Neural cell (in vitro differentiated cells): ENCODE measurements around the gene SPRR2E. TPM values are rescaled to one million over a fixed set of nuclear protein-coding genes. Genes with fewer than 3 reads are reported as not detected.
"Not testable (repeated sequence)": the region's sequence is repeated elsewhere in the genome, so short reads cannot be mapped to it uniquely, and the experiment has no call there.

Source experiments
- H2AFZ ChIP-seq: fragments of 200-600, 300-800 bp; sonication (generic), shearing (Covaris generic); 2 replicates; pipeline ENCODE4 v1.6.0; 2014; ENCODE audit warnings: low read depth, mild to moderate bottlenecking, antibody characterized with exemption, low read length, moderate library complexity
- H3F3A ChIP-seq: fragments of 200-600 bp; shearing (Covaris generic); 2 replicates; pipeline ENCODE4 v1.6.1; 2016; ENCODE audit warnings: mild to moderate bottlenecking, moderate library complexity, mixed read lengths, antibody characterized with exemption, low read length; ENCODE audit not compliant: insufficient read depth, poor library complexity, severe bottlenecking
- H3K27ac ChIP-seq: fragments of 200-600, 300-800 bp; sonication (generic), shearing (Covaris generic); 2 replicates; pipeline ENCODE4 v1.5.1; 2014; ENCODE audit warnings: mild to moderate bottlenecking, low read length, moderate library complexity
- H3K27me3 ChIP-seq: fragments of 300-800, 200-600 bp; sonication (generic), shearing (Covaris generic); 2 replicates; pipeline ENCODE4 v1.6.0; 2014; ENCODE audit warnings: mild to moderate bottlenecking, low read depth, low read length, moderate library complexity; ENCODE audit not compliant: insufficient read depth
- H3K36me3 ChIP-seq: fragments of 300-800, 200-600 bp; sonication (generic), shearing (Covaris generic); 2 replicates; pipeline ENCODE4 v1.5.1; 2014; ENCODE audit warnings: mild to moderate bottlenecking, antibody characterized with exemption, low read length, moderate library complexity; ENCODE audit not compliant: insufficient read depth
- H3K4me2 ChIP-seq: fragments of 300-800, 200-600 bp; sonication (generic), shearing (Covaris generic); 2 replicates; pipeline ENCODE4 v1.6.0; 2014; ENCODE audit warnings: mild to moderate bottlenecking, low read length
- H3K4me3 ChIP-seq: fragments of 300-800, 200-600 bp; sonication (generic), shearing (Covaris generic); 2 replicates; pipeline ENCODE4 v1.5.1; 2014; ENCODE audit warnings: mild to moderate bottlenecking, low read length, moderate library complexity
- H3K79me2 ChIP-seq: fragments of 200-600 bp; shearing (Covaris generic); replicated peaks from 2 replicates; pipeline ENCODE4 v1.6.0; 2014; ENCODE audit warnings: mild to moderate bottlenecking, low read length, moderate library complexity; ENCODE audit not compliant: insufficient read depth
- H3K9ac ChIP-seq: fragments of 300-800, 200-600 bp; sonication (generic), shearing (Covaris generic); 2 replicates; pipeline ENCODE4 v1.6.1; 2016; ENCODE audit warnings: mild to moderate bottlenecking, low read length, mixed read lengths
- H3K9me2 ChIP-seq: fragments of 200-600 bp; shearing (Covaris generic); 2 replicates; pipeline ENCODE4 v1.6.1; 2016; ENCODE audit warnings: mild to moderate bottlenecking, low read length, mixed read lengths; ENCODE audit not compliant: insufficient read depth
- H3K9me3 ChIP-seq: fragments of 200-600, 300-800 bp; sonication (generic), shearing (Covaris generic); 2 replicates; pipeline ENCODE4 v1.6.1; 2016; ENCODE audit warnings: mild to moderate bottlenecking, mixed run types, low read length, moderate library complexity, mixed read lengths
- H4K20me1 ChIP-seq: fragments of 200-600 bp; shearing (Covaris generic); 2 replicates; pipeline ENCODE4 v1.6.1; 2016; ENCODE audit warnings: mild to moderate bottlenecking, mixed run types; ENCODE audit not compliant: insufficient read depth
- CTCF ChIP-seq: fragments of 450-650 bp; IDR thresholded peaks from 2 replicates; pipeline ENCODE4 v1.5.1; 2014; ENCODE audit warnings: antibody characterized with exemption, mild to moderate bottlenecking, moderate library complexity; ENCODE audit not compliant: poor library complexity, severe bottlenecking
- EP300 ChIP-seq: fragments of 450-650 bp; conservative IDR thresholded peaks from 2 replicates; pipeline ENCODE4 v1.6.1; 2014; ENCODE audit warnings: antibody characterized with exemption, mild to moderate bottlenecking, moderate library complexity; ENCODE audit not compliant: poor library complexity, severe bottlenecking
- EZH2 ChIP-seq: fragments of 200-600, 300-800 bp; shearing (Covaris generic), sonication (generic); IDR thresholded peaks from 2 replicates; pipeline ENCODE4 v1.6.1; 2014; ENCODE audit warnings: antibody characterized with exemption, low read length, borderline replicate concordance, mild to moderate bottlenecking; ENCODE audit not compliant: insufficient read depth, poor library complexity, severe bottlenecking
- MXI1 ChIP-seq: fragments of 450-650 bp; conservative IDR thresholded peaks from 2 replicates; pipeline ENCODE4 v1.6.1; 2014; ENCODE audit warnings: antibody characterized with exemption, mild to moderate bottlenecking; ENCODE audit not compliant: poor library complexity, severe bottlenecking
- POLR2AphosphoS5 ChIP-seq: IDR thresholded peaks from 2 replicates; pipeline ENCODE4 v1.6.1; 2012
- RAD21 ChIP-seq: fragments of 450-650 bp; conservative IDR thresholded peaks from 2 replicates; pipeline ENCODE4 v1.6.1; 2014; ENCODE audit warnings: antibody characterized with exemption, mild to moderate bottlenecking, moderate library complexity
- REST ChIP-seq: IDR thresholded peaks from 2 replicates; pipeline ENCODE4 v1.6.1; 2012; ENCODE audit warnings: borderline replicate concordance
- SMC3 ChIP-seq: fragments of 450-650 bp; conservative IDR thresholded peaks from 2 replicates; pipeline ENCODE4 v1.6.1; 2014; ENCODE audit warnings: antibody characterized with exemption, mild to moderate bottlenecking, moderate library complexity; ENCODE audit not compliant: poor library complexity
- TAF1 ChIP-seq: IDR thresholded peaks from 2 replicates; pipeline ENCODE4 v1.6.1; 2012; ENCODE audit warnings: low read depth
- polyA plus RNA-seq: library from polyadenylated mRNA; depleted of rRNA; stranded (reverse); fragments of >200 nt; gene quantifications from 2 replicates; pipeline ENCODE4 v1.2.3, GENCODE V29; 2014

SPRR2E gene
- polyA plus RNA-seq, 1 donor from 2014 or later, result not detected

- Histone ChIP-seq H3K27ac (no peak overlapping the region), H3K4me3 (no peak overlapping the region), H3K79me2 (no peaks in the 10 kb centered on the region), H3K9ac (no peak overlapping the region), H2AFZ (no peak overlapping the region), H3F3A (no peaks in the 10 kb centered on the region), H4K20me1 (no peaks in the 10 kb centered on the region), H3K4me2 (no peak overlapping the region), H3K9me2 (no peaks in the 10 kb centered on the region), H3K36me3 (no peaks in the 10 kb centered on the region), H3K27me3 (no peaks in the 10 kb centered on the region), H3K9me3 (no peaks in the 10 kb centered on the region)
- TF ChIP-seq EP300 (no peak), REST (no peak), SMC3 (no peak), RAD21 (no peak), MXI1 (no peak), TAF1 (no peak), EZH2 (no peak), CTCF (no peak), POLR2AphosphoS5 (no peak)
Observed at GRCh38 chr1:153133267-153133666, 38.9 kb upstream of the SPRR2E start.

- not testable (repeated sequence) for H3K9me2 ChIP-seq, H3K27me3 ChIP-seq, H4K20me1 ChIP-seq, H2AFZ ChIP-seq, H3F3A ChIP-seq, H3K27ac ChIP-seq, H3K79me2 ChIP-seq, H3K4me3 ChIP-seq, H3K4me2 ChIP-seq, H3K36me3 ChIP-seq, H3K9ac ChIP-seq, H3K9me3 ChIP-seq
Observed at GRCh38 chr1:153128688-153129087, 34.4 kb upstream of the SPRR2E start.

GRCh38 chr1:153127296-153127695 lies 33.0 kb upstream of the SPRR2E start:
- H3K27ac ChIP-seq, result no peak overlapping the region
- H3K36me3 ChIP-seq, result no peaks in the 10 kb centered on the region
- no peaks in the 10 kb centered on the region for H3K27me3 ChIP-seq
- no peak overlapping the region for H2AFZ ChIP-seq
- H3K9ac ChIP-seq, result no peak overlapping the region
- H3K4me3 ChIP-seq, result no peak overlapping the region
- H3K79me2 ChIP-seq, result no peaks in the 10 kb centered on the region
- no peaks in the 10 kb centered on the region for H3K9me3 ChIP-seq
- H3K4me2 ChIP-seq, result no peak overlapping the region
- H3K9me2 ChIP-seq, result no peaks in the 10 kb centered on the region
- no peaks in the 10 kb centered on the region for H3F3A ChIP-seq
- no peak for TF ChIP-seq REST
- no peak for TF ChIP-seq TAF1
- no peak for TF ChIP-seq EP300
- TF ChIP-seq EZH2, result no peak
- TF ChIP-seq RAD21, result no peak
- no peak for TF ChIP-seq CTCF
- no peak for TF ChIP-seq SMC3
- TF ChIP-seq MXI1, result no peak
- TF ChIP-seq POLR2AphosphoS5, result no peak
- H4K20me1 ChIP-seq, result no peaks in the 10 kb centered on the region
